Measurements from ENCODE around the gene KCNQ4. TPM values are rescaled to one million over a fixed set of nuclear protein-coding genes. Genes with fewer than 3 reads are reported as not detected.

Gene KCNQ4
- total RNA-seq, 1 donor from 2014 or later, result 0.27 TPM

- H3K4me1 Mint-ChIP-seq, result peaks cover 11% of the 10 kb centered on the region
- no peaks in the 10 kb centered on the region for H3K27me3 Mint-ChIP-seq
- no peak for ATAC-seq (ENCODE audit: low read depth)
- H3K36me3 Mint-ChIP-seq (ENCODE audit: low read depth), result peaks cover 95% of the 10 kb centered on the region
- DNase-seq, result no peak
- H3K27ac Mint-ChIP-seq, result no peak overlapping the region
- TF ChIP-seq CTCF (IDR thresholded peaks at IDR 0.05), result no peak
- H3K9me3 Mint-ChIP-seq, result no peaks in the 10 kb centered on the region
- CTCF ChIA-PET, result interaction anchor here (1.0 to 1.8 kb wide), 2 partner anchors 82 to 236 kb away, joined by 4 to 7 read pairs; no protein-coding TSS in a partner anchor
- no peak overlapping the region for H3K4me3 Mint-ChIP-seq
- POLR2A ChIA-PET, result no interaction called here
- intact Hi-C loops (cut with micrococcal nuclease), result no loop called here
Measured at GRCh38 chr1:40768146-40768990, 15.2 kb upstream of the KCNQ4 start.

GRCh38 chr1:40769815-40770214 lies 13.8 kb upstream of the KCNQ4 start:
- TF ChIP-seq CTCF (IDR thresholded peaks at IDR 0.05), result no peak
- no peaks in the 10 kb centered on the region for H3K4me1 Mint-ChIP-seq
- DNase-seq (no peak), ATAC-seq (ENCODE audit: low read depth) (peak; percentile 54)
- H3K36me3 Mint-ChIP-seq (ENCODE audit: low read depth), result peaks cover 87% of the 10 kb centered on the region
- intact Hi-C loops (cut with micrococcal nuclease), result loop anchor here (5.0 kb wide), 1 partner anchor 37 kb away; no protein-coding TSS in a partner anchor
- no peaks in the 10 kb centered on the region for H3K27me3 Mint-ChIP-seq
- ChIA-PET POLR2A (interaction anchor here (1.9 kb wide), 1 partner anchor 78 kb away, joined by 6 read pairs; the partner anchor contains the start of gene NFYC), CTCF (interaction anchor here (1.0 kb wide), 1 partner anchor 78 kb away, joined by 4 read pairs; the partner anchor contains the start of gene NFYC)
- no peak overlapping the region for H3K27ac Mint-ChIP-seq
- H3K4me3 Mint-ChIP-seq, result no peak overlapping the region
- no peaks in the 10 kb centered on the region for H3K9me3 Mint-ChIP-seq

GRCh38 chr1:40770296-40771070 lies 13.1 kb upstream of the KCNQ4 start:
- no peak for ATAC-seq (ENCODE audit: low read depth)
- no peak for DNase-seq
- ChIA-PET POLR2A (interaction anchor here (1.9 kb wide), 1 partner anchor 79 kb away, joined by 6 read pairs; the partner anchor contains the start of gene NFYC), CTCF (interaction anchor here (1.0 kb wide), 1 partner anchor 79 kb away, joined by 4 read pairs; the partner anchor contains the start of gene NFYC)
- peaks cover 86% of the 10 kb centered on the region for H3K36me3 Mint-ChIP-seq (ENCODE audit: low read depth)
- no peaks in the 10 kb centered on the region for H3K27me3 Mint-ChIP-seq
- no peaks in the 10 kb centered on the region for H3K4me1 Mint-ChIP-seq
- no peak overlapping the region for H3K4me3 Mint-ChIP-seq
- intact Hi-C loops (cut with micrococcal nuclease), result loop anchor here (5.0 kb wide), 1 partner anchor 37 kb away; no protein-coding TSS in a partner anchor
- no peak for TF ChIP-seq CTCF (IDR thresholded peaks at IDR 0.05)
- peak overlapping the region; percentile 62 for H3K27ac Mint-ChIP-seq
- no peaks in the 10 kb centered on the region for H3K9me3 Mint-ChIP-seq

- intact Hi-C loops (cut with micrococcal nuclease), result loop anchor here (5.0 kb wide), 1 partner anchor 35 kb away; no protein-coding TSS in a partner anchor
- Mint-ChIP-seq H3K36me3 (ENCODE audit: low read depth) (peaks cover 86% of the 10 kb centered on the region), H3K9me3 (peaks cover 2% of the 10 kb centered on the region), H3K27me3 (no peaks in the 10 kb centered on the region), H3K4me1 (no peaks in the 10 kb centered on the region), H3K4me3 (no peak overlapping the region), H3K27ac (peak overlapping the region; percentile 37)
- DNase-seq (no peak), ATAC-seq (ENCODE audit: low read depth) (no peak)
- no peak for TF ChIP-seq CTCF (IDR thresholded peaks at IDR 0.05)
- ChIA-PET CTCF (interaction anchor here (0.6 to 7.7 kb wide), 14 partner anchors 7 to 181 kb away, joined by 3 to 82 read pairs (median 6); partner anchors contain the start of gene NFYC), POLR2A (no interaction called here)
Measured at GRCh38 chr1:40772146-40772955, 11.2 kb upstream of the KCNQ4 start.
